LHCN-M2 (cell line): ENCODE data around the gene MED12. TPM values are rescaled to one million over a fixed set of nuclear protein-coding genes. Genes with fewer than 3 reads are reported as not detected.

Source experiments
- DNase-seq: peaks from one replicate; pipeline ENCODE4 v3.0.0-alpha.2; 2012; ENCODE audit warnings: low read depth
- polyA plus RNA-seq: library from polyadenylated mRNA; unstranded; fragments of >200 nt; gene quantifications from one replicate; pipeline ENCODE4 v1.2.1, GENCODE V29; 2012; ENCODE audit warnings: missing spikeins
- total RNA-seq: library from RNA; depleted of rRNA; stranded (reverse); fragments of >200 nt; gene quantifications from 2 replicates; pipeline ENCODE4 v1.2.3, GENCODE V29; 2014; rRNA removed

MED12 gene
- 14.2 and 21.3 TPM in 2 replicates for total RNA-seq
- 13.7 TPM for polyA plus RNA-seq

DNA sequence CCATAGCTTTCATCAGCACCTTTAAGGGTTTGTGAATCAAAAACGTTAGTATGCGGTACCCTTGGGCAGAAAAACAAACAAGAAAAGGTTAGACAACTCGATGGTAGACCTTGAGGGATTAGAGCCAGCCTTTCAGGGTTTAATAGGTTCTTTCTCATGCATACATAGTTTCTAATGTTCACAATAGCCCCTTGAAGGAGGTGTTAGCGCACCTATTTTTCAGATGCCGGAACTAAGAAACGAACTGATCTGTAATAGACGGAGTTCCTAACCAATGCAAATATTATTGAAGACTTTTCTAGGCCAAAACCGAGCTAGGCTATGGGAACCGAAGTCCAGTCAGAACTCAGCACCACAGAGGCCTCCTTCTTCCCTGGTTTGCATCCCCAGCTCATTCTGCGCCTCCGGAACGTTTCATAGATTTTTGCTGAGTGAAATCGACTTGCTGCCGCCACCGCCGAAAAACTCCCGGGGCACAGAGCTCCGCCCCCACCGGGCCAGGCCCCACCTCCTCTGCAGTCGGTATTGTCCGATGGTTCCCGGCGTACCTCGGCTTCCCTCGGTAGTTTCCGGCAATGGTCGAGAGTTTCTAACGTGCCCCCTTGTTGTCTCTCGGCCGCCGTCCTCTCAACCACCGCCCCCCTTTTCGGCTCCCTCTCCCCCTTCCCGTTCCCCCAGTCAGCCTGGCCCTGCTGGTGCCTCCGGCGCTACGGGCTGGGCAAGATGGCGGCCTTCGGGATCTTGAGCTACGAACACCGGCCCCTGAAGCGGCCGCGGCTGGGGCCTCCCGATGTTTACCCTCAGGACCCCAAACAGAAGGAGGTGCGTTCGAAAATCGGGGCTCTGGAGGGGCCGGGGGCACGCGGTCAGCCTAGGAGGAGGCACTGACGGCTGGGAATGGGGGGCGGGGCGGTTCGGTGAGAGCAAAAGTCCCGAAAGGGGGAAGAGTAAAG lies at the start of gene MED12:
TSS of gene MED12 (plus strand) at position 565 of the 953 bp plus-strand sequence. CDS start at position 724, 159 bp downstream.
- peak; percentile 75 for DNase-seq

DNA sequence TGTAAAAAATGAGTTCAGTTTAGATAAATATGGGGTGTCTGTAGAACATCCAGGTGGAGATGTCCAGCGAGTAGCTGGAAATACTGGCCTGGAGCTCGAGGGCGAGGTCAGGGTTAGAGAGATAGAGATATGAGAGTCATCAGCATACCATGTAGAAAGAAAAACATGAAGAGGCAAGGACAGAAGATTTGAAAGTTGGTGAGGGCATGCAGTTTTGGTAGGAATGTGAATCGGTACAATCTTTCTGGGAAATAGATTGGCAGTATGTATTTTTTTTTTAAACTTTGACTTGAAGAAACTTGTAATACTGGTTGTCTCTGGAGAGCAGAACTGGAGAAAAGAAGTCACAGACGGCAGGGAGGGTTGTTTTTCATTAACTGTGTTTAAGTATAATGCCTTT lies 47.9 kb upstream of the MED12 start:
- DNase-seq, result no peak

DNA sequence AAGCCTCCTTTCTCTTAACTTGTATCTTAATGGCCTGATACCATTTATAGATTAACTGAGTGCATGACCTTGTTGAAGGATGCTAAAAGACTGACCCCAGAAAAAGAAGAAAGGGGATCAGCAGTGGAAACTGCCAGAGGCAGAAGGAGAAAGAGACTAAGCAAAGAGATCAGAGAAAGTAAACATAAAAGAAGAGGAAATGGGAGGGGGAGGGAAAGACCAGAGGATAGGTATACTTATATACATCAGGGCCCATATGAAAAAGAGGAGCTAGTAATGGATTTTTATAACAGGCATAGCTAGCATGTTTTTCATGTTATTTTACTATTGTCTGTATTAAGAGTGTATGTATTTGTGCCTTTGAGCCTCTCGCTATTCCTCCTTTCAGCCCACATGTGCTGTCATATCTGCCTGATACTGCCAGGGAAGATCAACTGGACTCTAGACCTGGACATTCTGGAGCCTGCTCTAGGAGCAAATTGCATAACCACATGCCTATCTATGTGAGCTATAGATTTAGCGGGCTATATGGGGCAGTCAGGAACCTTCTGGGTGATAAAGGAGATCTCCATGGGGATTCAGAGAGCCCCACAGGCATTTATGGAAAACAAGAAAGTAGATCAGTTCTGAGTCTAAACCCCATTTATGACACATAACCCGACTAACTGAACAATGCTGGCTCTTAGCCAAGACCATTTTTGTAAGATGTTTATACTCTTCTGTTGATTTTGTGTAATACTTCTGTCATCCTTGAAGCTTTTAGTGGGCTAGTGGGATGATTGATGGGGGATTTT lies 36.9 kb upstream of the MED12 start:
- peak; percentile 44 for DNase-seq

- DNase-seq, result no peak
These were observed 36.2 kb upstream of the MED12 start for GRCh38 chrX:71082124-71082647.

DNA sequence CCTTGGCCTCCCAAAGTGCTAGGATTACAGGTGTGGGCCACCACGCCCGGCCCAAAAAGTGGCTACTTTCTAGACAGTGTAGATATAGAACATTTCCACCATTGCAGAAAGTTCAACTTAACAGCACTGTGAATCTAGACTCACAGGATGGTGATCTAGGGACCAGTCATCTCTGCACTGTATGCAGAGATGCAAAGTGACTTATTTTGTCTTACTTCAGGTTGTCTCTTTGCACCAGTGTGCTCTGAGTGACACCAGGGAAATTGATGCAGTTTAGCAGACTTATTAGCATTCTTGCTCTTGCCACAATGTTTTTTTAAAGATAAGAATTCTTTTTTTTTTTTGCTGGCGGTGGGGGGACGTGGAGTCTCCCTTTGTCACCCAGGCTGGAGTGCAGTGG lies 35.6 kb upstream of the MED12 start:
- no peak for DNase-seq

- DNase-seq, result no peak
These were observed 32.5 kb upstream of the MED12 start for GRCh38 chrX:71085900-71086299.

GRCh38 chrX:71091263-71091662 lies 27.1 kb upstream of the MED12 start:
- no peak for DNase-seq

- no peak for DNase-seq
These were observed 23.4 kb upstream of the MED12 start for GRCh38 chrX:71095033-71095432.

GRCh38 chrX:71095555-71095980 lies 22.8 kb upstream of the MED12 start, which contains the start of gene FOXO4:
FOXO4 (plus strand) TSS chrX:71095851; CDS start chrX:71096529, 678 bp downstream.
- peak; percentile 67 for DNase-seq

DNA sequence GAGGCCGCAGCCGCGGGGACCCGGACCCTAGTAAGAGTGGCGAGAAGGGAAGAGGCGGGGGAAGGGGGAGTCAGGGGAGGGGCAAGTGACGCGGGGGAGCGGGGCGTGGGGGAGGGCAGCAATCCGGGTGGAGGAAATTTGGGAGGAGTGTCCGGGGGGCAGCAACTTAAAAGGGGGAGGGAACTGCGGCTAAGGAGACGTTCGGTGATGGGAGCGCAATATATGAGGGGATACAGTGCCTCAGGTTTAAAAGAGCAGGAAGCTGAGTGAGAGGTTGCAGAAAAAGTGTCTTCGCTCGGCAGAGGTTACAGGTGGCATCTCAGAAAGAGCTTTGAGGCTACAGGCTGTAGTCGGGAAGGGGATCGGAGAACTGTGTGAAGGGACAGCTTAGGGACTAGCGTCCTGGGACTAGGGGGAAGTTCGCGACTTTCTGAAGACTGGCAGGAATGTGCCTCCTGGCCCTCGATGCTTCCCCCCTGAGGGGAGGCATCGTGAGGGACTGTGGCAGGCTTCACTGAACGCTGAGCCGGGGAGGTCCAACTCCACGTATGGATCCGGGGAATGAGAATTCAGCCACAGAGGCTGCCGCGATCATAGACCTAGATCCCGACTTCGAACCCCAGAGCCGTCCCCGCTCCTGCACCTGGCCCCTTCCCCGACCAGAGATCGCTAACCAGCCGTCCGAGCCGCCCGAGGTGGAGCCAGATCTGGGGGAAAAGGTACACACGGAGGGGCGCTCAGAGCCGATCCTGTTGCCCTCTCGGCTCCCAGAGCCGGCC lies 22.2 kb upstream of the MED12 start:
- peak; percentile 20 for DNase-seq

DNA sequence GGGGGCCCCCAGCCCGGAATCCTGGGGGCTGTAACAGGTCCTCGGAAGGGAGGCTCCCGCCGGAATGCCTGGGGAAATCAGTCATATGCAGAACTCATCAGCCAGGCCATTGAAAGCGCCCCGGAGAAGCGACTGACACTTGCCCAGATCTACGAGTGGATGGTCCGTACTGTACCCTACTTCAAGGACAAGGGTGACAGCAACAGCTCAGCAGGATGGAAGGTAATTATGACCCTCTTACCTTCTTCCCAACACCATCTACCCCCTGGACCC lies 21.7 kb upstream of the MED12 start:
- DNase-seq, result no peak

- DNase-seq, result no peak
These were observed 20.1 kb upstream of the MED12 start for GRCh38 chrX:71098302-71098701.

DNA sequence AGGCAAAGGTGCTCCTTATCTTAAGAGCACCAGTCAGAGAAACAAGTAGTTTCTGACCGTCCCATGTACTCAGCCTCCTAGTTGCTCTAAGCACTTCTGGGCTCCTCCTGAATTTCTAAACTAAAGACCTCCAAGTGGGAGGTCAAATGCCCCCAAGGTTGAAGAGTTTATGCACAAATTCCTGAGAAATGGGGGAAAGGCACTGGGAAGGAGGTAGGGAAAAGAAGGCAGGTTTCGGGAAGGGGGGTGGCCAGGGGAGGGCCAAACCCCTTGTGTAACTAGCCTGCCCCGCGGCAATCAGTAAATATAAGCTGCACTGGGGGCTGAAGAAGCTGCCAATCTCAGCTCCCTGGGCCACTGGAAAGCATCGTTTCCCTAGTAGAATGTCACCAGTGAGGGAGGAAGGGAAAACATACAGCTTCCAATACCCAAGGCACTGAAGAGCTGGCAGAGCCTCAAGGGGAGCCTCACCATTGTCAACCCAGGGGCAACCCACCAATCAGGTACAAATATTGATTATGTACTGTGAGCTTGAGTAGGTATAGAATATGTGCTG lies 19.4 kb upstream of the MED12 start:
- DNase-seq, result no peak

DNA sequence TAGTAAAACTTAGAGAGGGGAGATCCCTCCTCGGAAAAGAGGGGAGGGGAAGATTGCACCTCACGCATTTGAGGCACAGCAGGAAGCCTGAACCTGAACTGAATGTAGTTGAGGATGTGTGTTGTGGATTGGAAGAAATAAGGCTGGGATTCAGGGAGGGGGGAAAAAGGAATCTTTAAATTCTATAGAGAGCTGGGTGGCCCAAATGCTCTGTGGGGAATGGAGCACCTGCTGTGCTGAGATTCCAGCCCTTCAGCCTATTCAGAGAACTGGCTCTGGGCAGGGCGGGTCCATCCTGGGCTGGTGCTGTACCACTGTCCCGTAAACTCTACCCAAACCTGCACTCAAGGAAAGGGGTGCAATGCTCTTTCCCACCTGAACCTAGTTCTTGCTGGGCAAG lies 18.7 kb upstream of the MED12 start:
- DNase-seq, result no peak

DNA sequence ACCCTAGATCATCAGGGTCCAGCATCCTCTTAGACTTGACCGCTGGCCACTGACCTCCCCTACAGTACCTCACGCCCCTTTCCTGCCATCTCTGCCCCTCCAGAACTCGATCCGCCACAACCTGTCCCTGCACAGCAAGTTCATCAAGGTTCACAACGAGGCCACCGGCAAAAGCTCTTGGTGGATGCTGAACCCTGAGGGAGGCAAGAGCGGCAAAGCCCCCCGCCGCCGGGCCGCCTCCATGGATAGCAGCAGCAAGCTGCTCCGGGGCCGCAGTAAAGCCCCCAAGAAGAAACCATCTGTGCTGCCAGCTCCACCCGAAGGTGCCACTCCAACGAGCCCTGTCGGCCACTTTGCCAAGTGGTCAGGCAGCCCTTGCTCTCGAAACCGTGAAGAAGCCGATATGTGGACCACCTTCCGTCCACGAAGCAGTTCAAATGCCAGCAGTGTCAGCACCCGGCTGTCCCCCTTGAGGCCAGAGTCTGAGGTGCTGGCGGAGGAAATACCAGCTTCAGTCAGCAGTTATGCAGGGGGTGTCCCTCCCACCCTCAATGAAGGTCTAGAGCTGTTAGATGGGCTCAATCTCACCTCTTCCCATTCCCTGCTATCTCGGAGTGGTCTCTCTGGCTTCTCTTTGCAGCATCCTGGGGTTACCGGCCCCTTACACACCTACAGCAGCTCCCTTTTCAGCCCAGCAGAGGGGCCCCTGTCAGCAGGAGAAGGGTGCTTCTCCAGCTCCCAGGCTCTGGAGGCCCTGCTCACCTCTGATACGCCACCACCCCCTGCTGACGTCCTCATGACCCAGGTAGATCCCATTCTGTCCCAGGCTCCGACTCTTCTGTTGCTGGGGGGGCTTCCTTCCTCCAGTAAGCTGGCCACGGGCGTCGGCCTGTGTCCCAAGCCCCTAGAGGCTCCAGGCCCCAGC lies 17.6 kb upstream of the MED12 start:
- DNase-seq, result no peak

- DNase-seq, result no peak
These were observed 16.1 kb upstream of the MED12 start for GRCh38 chrX:71102292-71102691.

DNA sequence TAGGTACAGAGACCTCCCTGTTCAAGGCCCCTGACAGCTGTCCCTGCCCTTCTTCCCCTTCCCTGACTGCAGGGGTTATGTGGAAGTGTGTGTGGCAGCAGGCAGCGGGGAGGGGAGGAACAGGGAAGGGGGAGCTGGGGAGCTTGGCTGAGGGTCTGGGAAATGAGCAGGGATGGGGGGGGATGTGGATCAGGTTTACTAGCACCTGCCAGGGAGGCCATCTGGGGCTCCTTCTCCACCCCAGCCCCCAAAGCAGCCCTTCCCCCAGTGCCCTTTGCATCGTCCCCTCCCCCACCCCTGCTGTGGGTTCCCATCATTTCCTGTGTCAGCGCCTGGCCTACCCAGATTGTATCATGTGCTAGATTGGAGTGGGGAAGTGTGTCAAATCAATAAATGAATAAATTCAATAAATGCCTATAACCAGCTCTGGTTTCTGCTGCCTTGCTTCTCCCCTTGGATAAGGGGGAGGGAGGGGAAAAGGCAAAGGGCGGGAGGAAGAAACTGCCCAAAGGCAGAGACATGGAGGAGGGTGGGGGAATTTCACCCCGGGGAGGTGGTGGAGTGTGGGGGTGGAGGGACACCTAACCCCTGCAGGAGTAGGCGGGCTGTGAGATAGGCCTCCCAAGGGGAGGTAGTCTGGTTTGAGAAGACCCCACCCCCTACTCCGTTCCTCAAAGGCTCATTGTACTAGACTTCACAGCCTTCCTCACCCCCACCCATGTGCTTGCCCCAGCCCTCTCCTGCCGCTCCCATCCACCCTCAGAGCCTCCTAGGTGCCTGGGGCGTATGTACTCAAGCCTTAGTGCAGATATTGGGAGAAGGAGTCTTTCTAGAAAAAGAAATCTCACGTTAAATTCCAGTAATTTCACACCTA lies 15.0 kb upstream of the MED12 start:
- no peak for DNase-seq

DNA sequence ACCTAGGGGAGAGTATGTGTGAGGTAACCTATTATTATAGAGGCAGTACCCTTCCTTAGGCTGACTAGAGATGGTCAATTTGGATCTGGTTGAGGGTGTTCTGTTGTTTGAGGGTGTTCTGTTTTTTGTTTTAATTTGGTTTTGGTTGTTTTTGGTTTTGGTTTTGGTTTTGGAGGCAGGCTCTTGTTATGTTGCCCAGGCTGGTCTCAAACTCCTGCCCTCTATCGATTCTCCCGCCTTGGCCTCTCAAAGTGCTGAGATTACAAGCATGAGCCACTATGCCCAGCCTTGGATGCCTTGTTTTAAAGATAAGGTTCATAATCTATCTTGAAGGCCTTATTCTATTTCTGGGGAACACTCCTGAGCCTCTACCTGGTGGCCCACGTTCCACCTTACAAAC lies 12.8 kb upstream of the MED12 start:
- no peak for DNase-seq

GRCh38 chrX:71106427-71106826 lies 12.0 kb upstream of the MED12 start, which contains the start of gene CXorf65:
CXorf65 (minus strand) TSS chrX:71106740; CDS start chrX:71106556, 184 bp downstream.
- DNase-seq, result no peak
